GM19023 (cell line): ENCODE measurements around the gene GSDME.
"Not testable (repeated sequence)": the region's sequence is repeated elsewhere in the genome, so short reads cannot be mapped to it uniquely, and the experiment has no call there.

ENCODE experiments used
- ATAC-seq: cut with Tn5 transposase; IDR thresholded peaks from one replicate; pipeline ENCODE4 v1.9.1; 2021; ENCODE audit warnings: mild to moderate bottlenecking, moderate library complexity; ENCODE audit not compliant: unreplicated experiment

Gene GSDME

DNA sequence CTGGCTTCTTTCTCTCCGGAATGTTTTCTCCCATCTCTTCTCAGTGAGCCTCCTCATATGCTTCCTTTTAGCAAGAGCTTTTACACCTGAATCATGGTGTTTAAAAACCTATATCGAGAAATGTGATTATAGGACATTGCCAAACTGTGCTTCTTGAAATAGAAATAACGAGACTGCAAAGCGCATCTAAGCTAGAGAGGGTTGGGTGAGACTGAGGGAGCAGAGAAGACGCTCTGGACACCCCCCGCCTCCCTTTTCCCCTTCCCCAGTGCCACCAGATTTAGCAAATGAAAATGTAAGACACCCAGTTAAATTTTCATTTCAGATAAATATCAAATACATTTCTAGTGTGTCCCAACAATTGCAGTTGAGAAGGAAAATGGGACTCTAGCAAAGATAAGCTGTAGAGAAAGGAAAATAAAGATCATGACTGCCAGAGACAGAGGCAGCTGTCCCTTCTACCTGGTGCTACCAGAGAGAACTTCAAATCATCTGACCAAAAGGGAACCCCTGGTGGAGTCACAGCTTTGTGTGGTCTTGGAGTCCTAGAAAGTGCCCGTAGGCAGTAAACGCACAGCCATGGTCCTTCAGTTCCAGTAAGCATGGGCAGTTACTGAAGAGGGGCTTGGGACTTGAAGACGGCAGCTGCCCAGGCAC, 14.6 kb downstream of the GSDME start:
- ATAC-seq, result no peak

DNA sequence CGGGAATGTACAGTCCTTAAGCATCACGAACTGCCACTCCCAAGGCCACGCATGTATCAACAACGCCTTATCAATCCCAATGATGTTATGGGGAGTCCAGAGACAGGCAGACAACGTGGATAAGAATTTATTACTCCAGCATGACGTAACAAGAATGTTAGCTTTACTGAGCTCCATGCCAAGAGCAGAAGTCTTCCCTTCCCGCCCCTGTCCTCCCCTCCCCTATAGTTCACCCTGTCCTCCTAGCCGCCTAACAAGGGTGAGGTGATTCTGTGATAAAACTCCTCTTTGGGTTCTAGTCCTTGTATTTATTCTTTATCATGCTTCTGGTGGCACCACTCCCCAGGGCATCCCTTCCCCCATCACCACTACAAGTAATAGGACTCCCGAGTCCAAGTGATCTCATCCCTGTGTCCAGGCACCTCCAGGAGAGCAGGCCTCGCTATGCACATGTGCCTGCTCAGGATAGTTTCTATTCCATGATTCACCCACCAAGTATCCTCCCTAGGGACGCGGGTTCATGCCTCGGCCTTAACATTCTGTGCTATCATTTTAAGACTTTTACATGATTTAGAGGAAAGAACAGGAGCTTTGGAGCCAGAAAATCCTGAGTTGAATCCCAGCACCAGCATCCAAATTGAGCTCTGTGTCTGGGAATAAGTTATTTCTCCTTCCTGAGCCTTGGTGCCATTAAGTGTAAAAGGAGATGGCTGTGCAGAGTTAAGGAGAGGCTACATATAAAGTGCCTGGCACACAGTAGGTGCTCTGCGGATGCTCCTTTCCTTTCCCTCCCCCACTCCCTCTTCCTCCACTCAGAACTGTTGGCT, 15.4 kb downstream of the GSDME start:
- no peak for ATAC-seq

GRCh38 chr7:24740871-24741270, 16.4 kb downstream of the GSDME start:
- ATAC-seq, result no peak

GRCh38 chr7:24739306-24739705, 18.0 kb downstream of the GSDME start:
- no peak for ATAC-seq

- ATAC-seq, result no peak
Measured at GRCh38 chr7:24738577-24738976, 18.7 kb downstream of the GSDME start.

DNA sequence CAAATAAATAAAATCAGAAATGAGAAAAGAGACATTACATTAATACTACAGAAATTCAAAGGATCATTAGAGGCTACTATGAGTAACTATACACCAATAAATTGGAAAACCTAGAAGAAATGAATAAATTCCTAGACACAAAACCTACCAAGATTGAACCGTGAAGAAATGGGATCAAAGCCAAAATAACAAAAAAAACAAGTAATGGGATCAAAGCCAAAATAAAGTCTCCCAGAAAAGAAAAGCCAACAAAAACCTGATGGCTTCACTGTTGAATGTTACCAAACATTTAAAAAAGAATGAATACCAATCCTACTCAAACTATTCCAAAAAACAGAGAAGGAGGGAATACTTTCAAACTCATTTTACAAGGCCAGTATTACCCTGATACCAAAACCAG, 20.0 kb downstream of the GSDME start:
- ATAC-seq, result no peak

- ATAC-seq, result not testable (repeated sequence)
Measured at GRCh38 chr7:24735594-24735993, 21.7 kb downstream of the GSDME start.

DNA sequence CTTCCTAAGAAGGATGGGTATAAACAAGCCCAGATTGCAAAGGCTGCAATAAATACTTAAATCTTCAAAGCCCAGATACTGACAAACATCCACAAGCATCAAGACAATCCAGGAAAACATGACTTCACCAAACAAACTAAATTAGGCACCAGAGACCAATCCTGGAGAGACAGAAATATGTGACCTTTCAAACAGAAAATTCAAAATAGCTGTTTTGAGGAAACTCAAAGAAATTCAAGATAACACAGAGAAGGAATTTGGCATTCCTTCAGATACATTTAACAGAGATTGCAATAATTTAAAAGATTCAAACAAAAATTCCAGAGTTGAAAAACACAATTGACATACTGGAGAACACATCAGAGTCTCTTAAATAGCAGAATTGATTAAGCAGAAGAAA, 23.0 kb downstream of the GSDME start:
- no peak for ATAC-seq

GRCh38 chr7:24733414-24734060, 23.7 kb downstream of the GSDME start:
- peak; percentile 32 for ATAC-seq

DNA sequence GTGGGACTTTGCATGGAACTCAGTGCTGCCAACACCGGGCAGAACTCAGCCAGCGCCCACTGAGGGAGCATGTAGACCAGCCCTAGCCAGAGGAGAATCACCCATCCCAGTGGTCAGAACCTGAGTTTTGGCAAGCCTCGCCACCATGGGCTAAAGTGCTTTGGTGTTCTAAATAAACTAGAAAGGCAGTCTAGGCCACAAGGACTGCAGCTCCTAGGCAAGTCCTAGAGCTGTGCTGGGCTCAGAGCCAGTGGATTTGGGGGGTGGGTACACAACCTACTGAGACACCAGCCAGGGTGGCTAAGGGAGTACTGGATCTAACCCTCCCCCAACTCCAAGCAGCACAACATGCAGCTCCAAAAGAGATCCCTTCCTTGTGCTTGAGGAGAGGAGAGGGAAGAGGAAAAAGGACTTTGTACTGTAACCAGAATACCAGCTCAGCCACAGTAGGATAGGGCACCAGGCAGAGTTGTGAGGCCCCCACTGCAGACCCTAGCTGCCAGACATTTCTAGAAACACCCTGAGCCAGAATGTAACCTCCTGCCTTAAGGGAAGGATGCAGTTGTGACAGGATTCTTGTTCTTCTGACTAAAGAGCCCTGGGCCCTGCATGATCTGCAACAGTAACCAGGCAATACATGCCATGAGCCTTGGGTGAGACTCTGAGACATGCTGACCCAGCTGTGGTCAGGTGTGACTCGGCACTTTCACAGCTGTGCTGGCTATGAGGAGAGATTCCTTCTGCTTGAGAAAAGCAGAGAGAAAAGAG, 24.4 kb downstream of the GSDME start:
- ATAC-seq, result peak; percentile 46

- ATAC-seq, result no peak
Measured at GRCh38 chr7:24731313-24731712, 26.0 kb downstream of the GSDME start.

DNA sequence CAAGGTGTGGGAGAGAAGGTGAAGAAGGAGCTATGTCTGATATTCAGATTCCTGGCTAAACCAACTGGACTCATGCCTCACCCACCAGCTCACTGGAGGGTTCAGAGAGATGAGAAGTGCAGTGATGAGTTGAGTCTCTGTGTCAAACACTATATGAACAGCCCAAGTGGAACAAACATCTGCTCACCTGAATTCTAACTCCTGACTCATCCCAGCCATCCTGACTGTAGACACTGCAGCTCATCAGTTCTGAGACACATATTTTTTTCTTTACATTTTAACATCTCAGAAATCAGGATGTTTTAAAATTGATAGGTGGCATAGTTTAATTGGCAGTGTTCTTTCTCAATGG, 27.3 kb downstream of the GSDME start:
- ATAC-seq, result no peak

GRCh38 chr7:24729365-24730017, 27.8 kb downstream of the GSDME start:
- ATAC-seq, result no peak

DNA sequence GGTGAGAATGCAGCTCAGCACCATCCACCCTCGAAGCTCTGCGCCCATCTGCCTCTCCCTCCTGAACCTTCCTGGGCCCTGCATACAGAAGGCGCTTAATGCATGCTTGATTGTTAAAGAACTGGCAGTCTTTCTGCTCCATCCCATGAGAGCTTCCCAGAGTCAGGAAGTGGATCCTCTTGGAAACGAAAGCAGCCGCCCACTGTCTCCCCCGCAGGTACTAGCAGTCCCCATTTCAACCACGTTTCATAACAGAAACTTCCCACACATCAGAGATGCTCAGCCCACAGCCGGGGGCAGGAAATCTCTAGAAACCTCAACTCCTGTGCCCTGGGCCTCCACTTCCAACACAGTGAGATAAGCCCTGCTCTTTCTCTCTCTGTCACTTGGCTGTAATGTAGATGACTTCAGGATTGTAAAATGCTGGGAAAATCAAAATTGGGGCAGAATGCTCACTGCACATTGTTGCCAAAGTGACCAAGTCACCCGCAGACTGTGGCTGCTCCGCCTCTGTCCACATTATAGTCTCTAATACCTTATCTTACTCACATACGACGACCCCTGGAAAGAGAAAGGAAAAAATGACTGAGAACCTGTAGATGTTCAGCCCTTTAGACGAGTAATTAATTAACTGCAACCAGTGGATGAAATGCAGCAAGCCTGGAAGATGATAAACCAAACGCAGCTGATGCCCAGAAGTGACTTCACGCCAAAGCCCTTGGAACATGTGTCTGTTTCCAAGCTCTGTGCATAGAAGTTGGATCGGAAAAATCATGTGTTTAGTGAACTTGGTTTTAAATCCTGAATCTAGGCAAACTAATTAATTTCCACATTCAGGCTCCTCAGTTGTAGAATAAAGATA, 28.5 kb downstream of the GSDME start:
- no peak for ATAC-seq

DNA sequence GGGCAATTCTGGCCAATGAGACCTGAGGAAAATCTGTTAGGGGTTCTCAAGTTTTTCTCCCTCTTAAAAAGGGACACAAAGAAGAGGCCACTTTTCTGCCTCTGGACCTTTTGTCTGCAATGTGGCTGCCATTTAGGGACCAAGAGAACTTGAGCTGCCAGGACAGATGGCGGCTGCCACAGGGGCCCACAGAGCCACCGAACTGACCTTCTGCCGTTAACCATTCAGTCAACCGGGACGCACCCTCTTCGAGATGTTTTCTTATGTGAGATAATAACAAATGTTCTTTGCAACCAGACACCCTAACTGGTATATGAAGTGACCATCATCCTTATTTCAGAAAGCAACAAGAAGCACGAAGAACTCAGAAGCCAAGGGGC, 29.2 kb downstream of the GSDME start:
- ATAC-seq, result no peak

DNA sequence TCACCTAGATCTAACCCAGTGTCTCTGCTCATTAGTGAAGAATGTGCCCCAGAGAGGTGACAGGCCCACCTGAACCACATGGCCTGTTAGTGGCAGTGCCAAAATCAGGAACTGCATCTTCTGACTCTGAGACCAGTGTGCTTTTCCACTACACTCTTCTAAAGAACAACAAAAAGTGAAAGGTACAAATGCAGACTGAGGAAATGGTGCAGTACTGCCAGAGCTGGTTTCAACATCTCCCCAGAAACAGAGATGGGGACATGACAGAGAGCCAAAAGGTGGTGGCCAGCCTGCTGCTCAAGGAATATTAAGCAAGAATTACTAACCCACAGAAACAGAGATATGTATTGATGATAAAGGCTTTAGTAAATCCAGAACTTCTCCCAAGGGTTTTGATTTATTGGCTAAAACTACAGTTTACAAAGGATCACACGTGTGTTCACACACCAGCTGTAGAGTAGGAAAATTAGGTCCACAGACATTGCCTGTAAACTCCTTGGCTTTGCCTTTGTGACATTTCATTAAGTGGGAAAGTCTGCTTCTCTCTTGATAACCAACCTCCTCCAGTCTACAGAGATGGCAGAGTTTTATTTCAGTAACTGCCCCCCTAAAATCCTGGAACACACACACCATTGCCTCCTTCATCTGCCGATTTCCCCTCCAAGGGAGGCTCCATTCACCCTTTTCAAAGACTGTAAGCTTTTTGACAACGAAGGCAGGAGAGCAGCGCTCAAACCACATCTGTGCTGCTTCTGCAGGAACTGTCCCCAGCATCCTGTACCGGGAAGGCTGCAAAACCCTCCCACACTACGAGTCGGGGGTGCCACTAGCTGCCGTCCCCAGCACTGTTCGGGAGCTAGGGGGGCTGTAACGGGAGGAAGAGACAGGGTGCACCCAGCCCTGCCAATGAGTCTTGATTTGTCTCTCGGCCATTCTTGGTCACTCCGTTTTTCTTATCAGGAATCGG, 29.8 kb downstream of the GSDME start:
- no peak for ATAC-seq

DNA sequence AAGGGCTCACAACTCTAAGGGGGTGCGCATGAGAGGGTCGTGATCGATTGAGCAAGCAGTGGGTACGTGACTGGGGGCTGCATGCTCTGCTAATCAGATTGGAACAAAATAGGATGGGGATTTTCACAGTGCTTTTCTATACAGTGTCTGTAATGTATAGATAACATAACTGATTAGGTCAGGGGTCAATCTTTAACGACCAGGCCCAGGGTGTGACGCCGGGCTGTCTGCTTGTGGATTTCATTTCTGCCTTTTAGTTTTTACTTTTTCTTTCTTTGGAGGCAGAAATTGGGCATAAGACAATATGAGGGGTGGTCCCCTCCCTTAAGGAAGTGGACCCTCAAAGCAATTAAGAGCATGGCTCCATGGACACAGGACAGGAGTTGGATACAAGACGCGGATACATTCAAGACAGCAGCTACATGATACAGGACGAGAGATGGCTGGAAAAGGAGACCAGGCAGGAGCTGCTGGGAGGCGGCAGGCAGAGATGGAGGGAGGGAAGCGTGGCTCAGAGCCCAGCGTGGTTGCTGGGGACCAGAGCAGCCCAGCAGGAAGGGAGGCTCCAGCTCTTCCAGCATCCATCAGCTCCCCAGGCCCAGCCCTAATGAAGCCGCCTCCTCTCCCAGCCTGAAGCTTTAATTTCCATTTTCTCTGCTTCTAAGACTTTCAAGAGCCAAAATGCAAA, 31.6 kb downstream of the GSDME start:
- no peak for ATAC-seq
